DND-41 (cell line): ENCODE measurements around the gene TNNI3K.

ENCODE experiments used
- ATAC-seq: fragments of 200-7000 bp; cut with Tn5 transposase; 3 replicates; pipeline ENCODE4 v1.9.1; 2021; ENCODE audit warnings: low read depth; ENCODE audit not compliant: insufficient read depth
- DNase-seq: peaks from one replicate; pipeline ENCODE4 v3.0.0-alpha.2; 2020
- H2AFZ ChIP-seq: 2 replicates; pipeline ENCODE4 v1.6.0; 2012; ENCODE audit warnings: low read depth, low read length
- H3K27ac ChIP-seq: 2 replicates; pipeline ENCODE4 v1.5.1; 2012; ENCODE audit warnings: low read length, inconsistent platforms
- H3K27me3 ChIP-seq: fragments of 200-600 bp; sonication (generic); 2 replicates; pipeline ENCODE4 v1.6.0; 2012; ENCODE audit warnings: low read length, mild to moderate bottlenecking, inconsistent platforms; ENCODE audit not compliant: insufficient read depth, poor library complexity
- H3K36me3 ChIP-seq: 2 replicates; pipeline ENCODE4 v1.5.1; 2012; ENCODE audit warnings: low read length, inconsistent platforms; ENCODE audit not compliant: insufficient read depth
- H3K4me1 ChIP-seq: 2 replicates; pipeline ENCODE4 v1.5.1; 2012; ENCODE audit warnings: mild to moderate bottlenecking, low read length; ENCODE audit not compliant: insufficient read depth
- H3K4me2 ChIP-seq: 2 replicates; pipeline ENCODE4 v1.6.0; 2012; ENCODE audit warnings: mild to moderate bottlenecking, moderate library complexity, low read length, inconsistent platforms; ENCODE audit not compliant: insufficient read depth
- H3K4me3 ChIP-seq, 2 experiments: fragments of 200-600 bp in 1 of 2; shearing (Covaris generic) in 1 of 2; 2 replicates each; pipeline ENCODE4 v1.5.1; 2012 to 2016; ENCODE audit warnings: inconsistent platforms in 2 of 2, low read length in 2 of 2, mild to moderate bottlenecking in 2 of 2, low read depth in 1 of 2, moderate library complexity in 1 of 2
- H3K79me2 ChIP-seq: 2 replicates; pipeline ENCODE4 v1.6.0; 2012; ENCODE audit warnings: low read length, inconsistent platforms; ENCODE audit not compliant: insufficient read depth
- H3K9ac ChIP-seq: 2 replicates; pipeline ENCODE4 v1.6.0; 2012; ENCODE audit warnings: low read depth, mild to moderate bottlenecking, inconsistent platforms, low read length, moderate library complexity
- H3K9me3 ChIP-seq: 2 replicates; pipeline ENCODE4 v1.5.1; 2012; ENCODE audit warnings: low read length, moderate library complexity, mild to moderate bottlenecking, inconsistent platforms; ENCODE audit not compliant: insufficient read depth, severe bottlenecking
- H4K20me1 ChIP-seq: 2 replicates; pipeline ENCODE4 v1.6.0; 2012; ENCODE audit warnings: low read length; ENCODE audit not compliant: insufficient read depth
- CTCF ChIP-seq: IDR thresholded peaks from 2 replicates; pipeline ENCODE4 v1.5.1; 2012; ENCODE audit warnings: borderline replicate concordance, low read length, moderate library complexity, mild to moderate bottlenecking; ENCODE audit not compliant: poor library complexity, severe bottlenecking; ENCODE audit errors: extremely low read depth
- EZH2 ChIP-seq: IDR thresholded peaks from 3 replicates; pipeline ENCODE4 v1.6.1; 2012; ENCODE audit warnings: borderline replicate concordance, low read depth, mild to moderate bottlenecking, moderate library complexity, low read length, inconsistent platforms; ENCODE audit not compliant: severe bottlenecking

The TNNI3K gene

GRCh38 chr1:74323937-74324473 is 88.8 kb downstream of the TNNI3K start:
- no peak overlapping the region for H2AFZ ChIP-seq
- H3K4me1 ChIP-seq = no peaks in the 10 kb centered on the region
- no peak overlapping the region for H3K9ac ChIP-seq
- DNase-seq (no peak), ATAC-seq (no peak)
- H3K79me2 ChIP-seq = no peaks in the 10 kb centered on the region
- TF ChIP-seq CTCF (no peak), EZH2 (no peak)
- no peak overlapping the region for H3K4me2 ChIP-seq
- no peak overlapping the region for H3K4me3 ChIP-seq
- no peaks in the 10 kb centered on the region for H4K20me1 ChIP-seq
- H3K9me3 ChIP-seq = no peaks in the 10 kb centered on the region
- H3K27ac ChIP-seq = no peak overlapping the region
- H3K27me3 ChIP-seq = no peaks in the 10 kb centered on the region
- H3K36me3 ChIP-seq = no peaks in the 10 kb centered on the region

GRCh38 chr1:74324684-74325448 is 89.7 kb downstream of the TNNI3K start:
- no peak overlapping the region for H2AFZ ChIP-seq
- H3K36me3 ChIP-seq = no peaks in the 10 kb centered on the region
- H3K9ac ChIP-seq = no peak overlapping the region
- TF ChIP-seq CTCF = no peak
- TF ChIP-seq EZH2 = no peak
- no peaks in the 10 kb centered on the region for H3K27me3 ChIP-seq
- no peaks in the 10 kb centered on the region for H3K4me1 ChIP-seq
- H4K20me1 ChIP-seq = no peaks in the 10 kb centered on the region
- no peaks in the 10 kb centered on the region for H3K9me3 ChIP-seq
- H3K27ac ChIP-seq = no peak overlapping the region
- DNase-seq (no peak), ATAC-seq (no peak)
- H3K79me2 ChIP-seq = no peaks in the 10 kb centered on the region
- no peak overlapping the region for H3K4me2 ChIP-seq
- H3K4me3 ChIP-seq = no peak overlapping the region

DNA sequence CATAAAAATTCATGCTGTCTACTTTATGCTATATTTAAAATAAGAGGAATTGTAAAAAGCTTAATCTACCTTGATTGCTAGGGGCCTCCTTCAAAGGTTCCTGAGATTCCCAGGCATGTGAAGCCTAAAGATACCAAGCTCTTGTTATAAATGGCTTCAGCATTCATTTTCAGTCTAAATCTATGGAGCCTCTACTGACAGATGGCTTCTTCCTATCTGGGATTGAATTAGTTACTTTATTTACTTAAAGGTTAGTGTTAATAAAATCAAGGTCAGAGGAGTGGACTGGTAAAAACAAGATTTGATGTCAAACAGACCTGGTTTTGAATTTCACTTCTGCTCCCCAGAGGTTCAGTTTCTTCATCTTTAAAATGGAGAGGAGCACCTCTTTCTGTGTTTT is 93.7 kb downstream of the TNNI3K start:
- Histone ChIP-seq H3K36me3 (no peaks in the 10 kb centered on the region), H3K27me3 (no peaks in the 10 kb centered on the region), H4K20me1 (no peaks in the 10 kb centered on the region), H3K4me1 (no peaks in the 10 kb centered on the region), H3K27ac (no peak overlapping the region), H2AFZ (no peak overlapping the region), H3K79me2 (no peaks in the 10 kb centered on the region), H3K4me3 (no peak overlapping the region), H3K9ac (no peak overlapping the region), H3K4me2 (no peak overlapping the region), H3K9me3 (no peaks in the 10 kb centered on the region)
- no peak for TF ChIP-seq EZH2
- TF ChIP-seq CTCF = no peak
- no peak for ATAC-seq
- DNase-seq = no peak
